Loucy (cell line): ENCODE results near the gene CACHD1.

Experiments used
- H2AFZ ChIP-seq: fragments of 200-600 bp; sonication (generic); 2 replicates; pipeline ENCODE4 v1.6.0; 2016; ENCODE audit warnings: antibody characterized with exemption, mild to moderate bottlenecking, low read length, moderate library complexity
- H3F3A ChIP-seq: fragments of 200-600 bp; 2 replicates; pipeline ENCODE4 v1.6.0; 2016; ENCODE audit warnings: antibody characterized with exemption, low read depth, mild to moderate bottlenecking
- H3K27me3 ChIP-seq: fragments of 200-600 bp; sonication (generic); 2 replicates; pipeline ENCODE4 v1.6.1; 2014; ENCODE audit warnings: low read length, mild to moderate bottlenecking; ENCODE audit not compliant: insufficient read depth, poor library complexity, severe bottlenecking
- H3K36me3 ChIP-seq: fragments of 200-600 bp; sonication (generic); 2 replicates; pipeline ENCODE4 v1.6.1; 2016; ENCODE audit warnings: low read length; ENCODE audit not compliant: insufficient read depth
- H3K4me1 ChIP-seq: fragments of 200-600 bp; sonication (generic); 2 replicates; pipeline ENCODE4 v1.5.1; 2014; ENCODE audit warnings: low read length, mild to moderate bottlenecking; ENCODE audit not compliant: insufficient read depth, poor library complexity, severe bottlenecking
- H3K4me2 ChIP-seq: fragments of 200-600 bp; sonication (generic); 2 replicates; pipeline ENCODE4 v1.6.0; 2014; ENCODE audit warnings: antibody characterized with exemption, low read length, low read depth, mild to moderate bottlenecking; ENCODE audit not compliant: poor library complexity, severe bottlenecking
- H3K4me3 ChIP-seq: fragments of 200-600 bp; sonication (generic); 2 replicates; pipeline ENCODE4 v1.5.1; 2014; ENCODE audit warnings: low read length, mild to moderate bottlenecking, mixed read lengths; ENCODE audit not compliant: poor library complexity, severe bottlenecking
- H3K79me2 ChIP-seq: fragments of 200-600 bp; sonication (generic); 2 replicates; pipeline ENCODE4 v1.6.1; 2014; ENCODE audit warnings: low read length; ENCODE audit not compliant: insufficient read depth
- H3K9ac ChIP-seq: fragments of 200-600 bp; sonication (generic); 2 replicates; pipeline ENCODE4 v1.6.0; 2014; ENCODE audit warnings: mild to moderate bottlenecking, low read depth, low read length, moderate library complexity; ENCODE audit not compliant: poor library complexity, severe bottlenecking
- H3K9me2 ChIP-seq: fragments of 200-600 bp; sonication (generic); replicated peaks from 2 replicates; pipeline ENCODE4 v1.6.1; 2016; ENCODE audit warnings: low read depth, low read length, mixed read lengths
- H3K9me3 ChIP-seq: fragments of 200-600 bp; sonication (generic); 2 replicates; pipeline ENCODE4 v1.6.1; 2014; ENCODE audit warnings: mild to moderate bottlenecking, antibody characterized with exemption, low read length, low read depth; ENCODE audit not compliant: insufficient read depth
- H4K20me1 ChIP-seq: fragments of 200-600 bp; sonication (generic); 2 replicates; pipeline ENCODE4 v1.6.0; 2014; ENCODE audit warnings: antibody characterized with exemption, low read length, mild to moderate bottlenecking; ENCODE audit not compliant: insufficient read depth, poor library complexity, severe bottlenecking
- CTCF ChIP-seq: fragments of 200-600 bp; sonication (generic); conservative IDR thresholded peaks from 2 replicates; pipeline ENCODE4 v1.5.1; 2014; ENCODE audit warnings: mild to moderate bottlenecking, antibody characterized with exemption, low read length
- EZH2phosphoT487 ChIP-seq: fragments of 200-600 bp; IDR thresholded peaks from 2 replicates; pipeline ENCODE4 v1.6.1; 2018; ENCODE audit warnings: antibody characterized with exemption, mild to moderate bottlenecking, moderate library complexity, borderline replicate concordance

The CACHD1 gene

GRCh38 chr1:64721135-64721534, 251.2 kb downstream of the CACHD1 start:
- Histone ChIP-seq H3K4me1 (peaks cover 3% of the 10 kb centered on the region), H3K9me2 (no peaks in the 10 kb centered on the region), H4K20me1 (no peaks in the 10 kb centered on the region), H3K9ac (no peak overlapping the region), H3K27me3 (no peaks in the 10 kb centered on the region), H3K36me3 (no peaks in the 10 kb centered on the region), H2AFZ (no peak overlapping the region), H3K79me2 (no peaks in the 10 kb centered on the region), H3K4me2 (no peak overlapping the region), H3K4me3 (no peak overlapping the region), H3F3A (no peaks in the 10 kb centered on the region), H3K9me3 (no peaks in the 10 kb centered on the region; the same call in 1 of the 2 replicates)
- TF ChIP-seq EZH2phosphoT487 (no peak), CTCF (no peak)

- Histone ChIP-seq H3K9ac (no peak overlapping the region), H3K9me2 (no peaks in the 10 kb centered on the region), H3K9me3 (no peaks in the 10 kb centered on the region; the same call in 1 of the 2 replicates), H2AFZ (no peak overlapping the region), H3K79me2 (no peaks in the 10 kb centered on the region), H3K4me1 (peaks cover 3% of the 10 kb centered on the region), H4K20me1 (no peaks in the 10 kb centered on the region), H3K4me3 (no peak overlapping the region), H3K4me2 (no peak overlapping the region), H3F3A (no peaks in the 10 kb centered on the region), H3K27me3 (no peaks in the 10 kb centered on the region), H3K36me3 (no peaks in the 10 kb centered on the region)
- TF ChIP-seq EZH2phosphoT487 (no peak), CTCF (no peak)
These were observed 251.7 kb downstream of the CACHD1 start for GRCh38 chr1:64721576-64722145.

GRCh38 chr1:64727861-64728260, 257.9 kb downstream of the CACHD1 start:
- Histone ChIP-seq H3K9ac (no peak overlapping the region), H3K4me1 (peaks cover 3% of the 10 kb centered on the region), H3K4me2 (no peak overlapping the region), H3K36me3 (no peaks in the 10 kb centered on the region), H4K20me1 (no peaks in the 10 kb centered on the region), H3K9me3 (no peaks in the 10 kb centered on the region), H3K79me2 (no peaks in the 10 kb centered on the region), H3K9me2 (no peaks in the 10 kb centered on the region), H3F3A (no peaks in the 10 kb centered on the region), H3K27me3 (no peaks in the 10 kb centered on the region), H2AFZ (no peak overlapping the region), H3K4me3 (no peak overlapping the region)
- TF ChIP-seq EZH2phosphoT487 (no peak), CTCF (no peak)
